Right lobe of liver (tissue), 4 donors: ENCODE data around the gene ZNF292.

Experiments
- POLR2A ChIP-seq: fragments of 450-650 bp; IDR thresholded peaks from one replicate; pipeline ENCODE4 v1.6.1; 2017; ENCODE audit warnings: antibody characterized with exemption, mild to moderate bottlenecking
- TF ChIP-seq, protein P1 (sequence below), 4 donors: fragments of 200-600 bp in 3 of 4; fragments of 450-650 bp in 1 of 4; IDR thresholded peaks; one replicate each; pipeline versions ENCODE4 v1.5.1 to v1.8.0; 2016 to 2022; ENCODE audit warnings: antibody characterized with exemption in 4 of 4, mild to moderate bottlenecking in 2 of 4
- donor health status: DM: no; HTN: no; CAD: no.
- donor health status: DM: no; HTN: no; CAD: no.
- donor health status: DM: no; HTN: yes; CAD: no.

DNA sequence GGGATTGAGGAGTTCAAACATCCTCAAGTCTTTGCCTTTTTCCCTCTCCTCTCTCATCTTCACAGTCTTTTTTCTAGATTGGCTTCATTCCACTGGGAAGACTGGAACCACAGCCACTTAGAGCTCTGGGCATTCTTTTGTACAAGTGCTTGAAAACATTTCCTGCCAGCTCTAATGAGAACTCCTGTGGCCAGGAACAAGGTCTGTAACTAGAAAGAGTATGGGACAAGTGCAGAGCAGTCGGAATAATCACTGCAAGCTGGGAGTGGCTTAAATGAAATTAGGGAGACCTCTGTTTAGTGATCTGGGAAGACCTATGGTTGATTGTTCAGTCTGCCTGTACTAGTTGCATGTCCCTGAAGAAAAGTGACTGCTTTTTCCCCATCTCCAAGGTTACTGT, 126.1 kb downstream of the ZNF292 start:
- no peak for TF ChIP-seq POLR2A
- TF ChIP-seq, protein P1, sequence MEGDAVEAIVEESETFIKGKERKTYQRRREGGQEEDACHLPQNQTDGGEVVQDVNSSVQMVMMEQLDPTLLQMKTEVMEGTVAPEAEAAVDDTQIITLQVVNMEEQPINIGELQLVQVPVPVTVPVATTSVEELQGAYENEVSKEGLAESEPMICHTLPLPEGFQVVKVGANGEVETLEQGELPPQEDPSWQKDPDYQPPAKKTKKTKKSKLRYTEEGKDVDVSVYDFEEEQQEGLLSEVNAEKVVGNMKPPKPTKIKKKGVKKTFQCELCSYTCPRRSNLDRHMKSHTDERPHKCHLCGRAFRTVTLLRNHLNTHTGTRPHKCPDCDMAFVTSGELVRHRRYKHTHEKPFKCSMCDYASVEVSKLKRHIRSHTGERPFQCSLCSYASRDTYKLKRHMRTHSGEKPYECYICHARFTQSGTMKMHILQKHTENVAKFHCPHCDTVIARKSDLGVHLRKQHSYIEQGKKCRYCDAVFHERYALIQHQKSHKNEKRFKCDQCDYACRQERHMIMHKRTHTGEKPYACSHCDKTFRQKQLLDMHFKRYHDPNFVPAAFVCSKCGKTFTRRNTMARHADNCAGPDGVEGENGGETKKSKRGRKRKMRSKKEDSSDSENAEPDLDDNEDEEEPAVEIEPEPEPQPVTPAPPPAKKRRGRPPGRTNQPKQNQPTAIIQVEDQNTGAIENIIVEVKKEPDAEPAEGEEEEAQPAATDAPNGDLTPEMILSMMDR (IDR thresholded peaks at IDR 0.05), result no peak
